GM19438 (cell line): ENCODE results near the gene CEP350.

Experiments used
- ATAC-seq: cut with Tn5 transposase; IDR thresholded peaks from one replicate; pipeline ENCODE4 v1.9.1; 2021; ENCODE audit warnings: low read depth; ENCODE audit not compliant: unreplicated experiment

The CEP350 gene

DNA sequence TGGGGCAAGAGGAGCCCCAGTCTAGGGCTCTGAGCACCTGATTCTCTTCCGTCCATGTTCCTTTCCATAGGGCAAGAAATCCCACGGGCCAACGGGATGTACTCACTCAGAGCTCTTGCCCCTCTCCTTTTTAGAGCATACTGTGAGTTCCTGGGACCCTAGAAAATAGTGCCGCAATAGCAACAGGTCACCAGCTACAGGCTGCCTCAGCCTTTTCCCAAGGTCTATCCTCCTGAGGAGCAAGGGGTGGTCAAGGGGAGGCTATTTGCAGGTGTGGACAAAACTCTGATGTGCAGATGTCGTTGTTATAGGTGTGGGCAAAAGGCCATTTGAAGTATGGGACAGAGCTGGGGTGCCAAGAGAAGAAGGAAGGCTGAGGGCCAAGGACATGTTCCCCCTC, 198.4 kb downstream of the CEP350 start:
- ATAC-seq = no peak

DNA sequence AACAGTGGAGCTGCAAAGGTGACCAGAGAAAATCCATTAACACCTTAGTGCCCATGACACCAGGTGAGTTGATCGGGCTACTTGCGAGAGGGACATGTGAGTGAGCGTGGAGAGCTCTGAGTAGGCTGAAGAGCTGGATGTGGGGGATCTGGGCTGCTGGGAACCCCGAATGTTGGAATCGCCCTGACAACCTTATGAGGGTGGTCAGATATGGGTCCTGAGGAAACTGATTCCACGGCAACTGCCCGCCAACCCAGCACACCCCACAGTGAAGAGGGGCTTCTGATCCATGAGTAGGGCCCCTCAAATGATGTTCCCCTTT, 199.4 kb downstream of the CEP350 start:
- ATAC-seq = no peak

DNA sequence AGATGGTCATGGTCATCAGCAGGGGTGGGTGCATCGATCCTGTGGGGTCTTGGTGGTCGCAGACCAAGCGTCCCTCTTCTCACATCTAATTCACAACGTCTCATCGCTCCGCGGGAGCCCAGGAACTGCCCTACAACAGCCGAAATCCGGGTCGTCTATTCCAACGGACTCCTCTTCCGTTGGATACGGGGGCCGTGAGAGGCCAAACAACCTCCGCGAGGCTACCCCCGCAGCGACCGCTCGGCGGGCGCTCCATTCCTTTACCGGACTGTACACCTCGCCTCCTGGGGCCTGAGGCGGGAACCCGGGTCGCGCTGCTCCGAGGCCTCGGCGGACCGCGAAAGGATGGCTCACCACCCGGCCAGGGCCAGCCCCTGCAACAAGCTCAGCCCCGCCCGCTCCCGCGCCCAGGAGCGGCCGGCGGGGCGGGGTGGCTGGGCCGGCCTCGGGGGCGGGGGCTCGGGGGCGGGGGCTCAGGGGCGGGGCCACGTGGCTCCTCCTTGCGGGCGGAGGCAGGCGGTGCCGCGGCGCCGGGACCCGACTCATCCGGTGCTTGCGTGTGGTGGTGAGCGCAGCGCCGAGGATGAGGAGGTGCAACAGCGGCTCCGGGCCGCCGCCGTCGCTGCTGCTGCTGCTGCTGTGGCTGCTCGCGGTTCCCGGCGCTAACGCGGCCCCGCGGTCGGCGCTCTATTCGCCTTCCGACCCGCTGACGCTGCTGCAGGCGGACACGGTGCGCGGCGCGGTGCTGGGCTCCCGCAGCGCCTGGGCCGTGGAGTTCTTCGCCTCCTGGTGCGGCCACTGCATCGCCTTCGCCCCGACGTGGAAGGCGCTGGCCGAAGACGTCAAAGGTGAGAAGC, 199.9 kb downstream of the CEP350 start, which contains the start of gene QSOX1:
Gene QSOX1, plus strand, starts transcription at position 545 of the 857 bp plus-strand sequence. Its CDS starts 39 bp downstream, at position 584.
- ATAC-seq = peak; percentile 84

DNA sequence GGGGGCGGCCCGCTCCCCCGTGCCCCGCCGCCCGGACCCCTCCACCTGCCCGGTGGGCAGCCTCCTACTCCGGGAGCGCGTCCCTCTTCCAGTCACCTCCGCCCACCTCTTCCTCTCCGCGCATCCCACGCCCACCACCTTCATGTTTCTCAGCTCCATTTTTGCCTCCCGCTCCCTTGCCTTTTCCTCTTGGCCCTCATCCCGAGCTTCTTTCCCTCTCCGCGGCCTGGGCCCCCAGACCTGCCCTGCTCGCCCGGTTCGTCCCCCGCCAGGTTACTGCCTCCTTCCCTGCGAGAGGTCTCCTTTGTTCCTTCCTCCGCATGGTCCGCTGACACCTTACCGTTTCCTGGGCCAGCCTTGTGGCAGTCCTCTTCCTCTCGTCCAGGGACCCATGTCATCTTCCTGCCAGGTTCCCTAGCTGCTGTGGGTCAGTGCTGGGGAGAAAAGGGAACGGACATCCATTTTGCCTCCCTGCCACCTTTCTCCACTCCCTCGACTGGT, 200.6 kb downstream of the CEP350 start:
- ATAC-seq = peak; percentile 8

DNA sequence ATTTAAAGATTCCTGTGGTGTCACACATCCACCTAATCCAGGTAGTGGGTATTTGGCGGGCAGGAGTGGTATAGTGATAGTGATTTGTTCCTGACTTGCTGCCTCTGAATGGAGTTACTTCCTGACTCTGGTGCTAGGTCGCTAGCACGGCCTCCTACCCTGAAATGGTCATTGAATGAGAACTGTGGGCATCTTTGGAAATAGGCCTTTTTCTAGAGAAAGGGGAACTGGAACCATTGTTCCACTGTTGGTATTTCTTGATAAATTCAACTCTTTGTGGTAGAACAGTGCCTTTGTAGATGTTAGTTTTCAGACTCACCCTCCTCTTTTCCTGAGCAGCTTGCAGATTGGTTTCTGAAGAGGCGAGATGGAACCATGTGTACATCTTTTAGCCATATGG, 201.6 kb downstream of the CEP350 start:
- no peak for ATAC-seq

DNA sequence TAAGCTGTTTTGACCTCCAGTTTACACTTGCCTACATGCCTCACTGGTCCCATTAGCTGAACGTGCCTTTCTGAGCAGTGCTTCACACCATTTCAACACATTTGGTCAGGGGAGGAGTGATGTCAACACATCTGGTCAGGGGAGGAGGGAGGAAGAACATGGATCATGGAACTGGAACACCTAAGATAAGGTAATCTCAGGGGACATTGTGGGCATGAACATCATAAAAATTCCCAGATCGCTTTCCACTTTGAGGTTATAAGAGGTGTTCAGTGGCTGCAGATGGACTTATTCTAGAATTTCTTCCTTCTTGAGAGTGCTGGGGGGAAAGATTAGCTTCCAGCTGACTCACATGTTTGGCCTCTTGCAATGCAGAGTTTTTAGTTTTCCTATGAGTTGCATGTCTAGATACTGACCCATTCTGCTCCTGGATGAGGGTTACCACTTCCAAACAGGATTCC, 202.1 kb downstream of the CEP350 start:
- no peak for ATAC-seq

DNA sequence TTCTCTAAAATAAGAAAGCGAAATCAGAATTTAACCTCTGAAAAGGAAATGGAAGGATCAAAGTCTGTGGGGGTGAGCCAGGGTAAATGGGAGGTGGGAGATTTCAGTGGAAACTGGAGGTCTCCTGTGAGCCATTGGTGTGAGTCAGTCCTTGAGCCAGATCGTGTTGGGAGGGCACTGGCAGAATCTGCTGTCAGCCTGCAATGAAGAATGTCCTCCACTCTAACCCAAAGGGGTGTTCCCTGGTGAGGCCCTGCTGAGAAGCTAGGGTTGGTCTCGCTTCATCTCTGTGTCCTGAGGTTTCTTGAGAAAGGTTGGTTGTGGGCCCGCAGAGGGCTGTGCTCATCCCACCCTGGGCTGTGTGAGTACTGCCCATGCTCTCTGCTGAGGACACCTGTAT, 202.5 kb downstream of the CEP350 start:
- no peak for ATAC-seq

DNA sequence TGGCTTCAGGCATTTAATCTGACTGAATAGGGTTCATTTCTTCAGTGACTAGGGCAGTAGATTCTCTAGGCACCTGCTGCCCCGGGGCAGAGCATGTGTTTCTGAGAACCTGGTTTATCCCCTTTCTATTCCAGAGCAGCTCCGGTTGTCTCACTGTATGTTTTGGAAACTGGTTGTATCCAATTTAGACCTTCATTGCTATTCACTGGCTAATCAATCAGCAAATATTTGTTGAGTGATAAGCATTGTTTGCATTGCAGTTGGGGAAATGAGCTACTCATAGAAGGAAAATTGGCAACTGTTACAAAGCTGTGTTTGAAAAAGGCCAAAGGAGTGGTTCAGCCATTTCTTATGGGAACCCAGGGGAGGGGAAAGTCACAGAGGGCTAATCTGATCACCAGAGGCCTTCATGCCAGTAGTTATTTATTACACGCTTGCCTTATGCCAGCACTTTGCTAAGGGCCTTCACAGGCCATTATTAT, 203.0 kb downstream of the CEP350 start:
- ATAC-seq = no peak

DNA sequence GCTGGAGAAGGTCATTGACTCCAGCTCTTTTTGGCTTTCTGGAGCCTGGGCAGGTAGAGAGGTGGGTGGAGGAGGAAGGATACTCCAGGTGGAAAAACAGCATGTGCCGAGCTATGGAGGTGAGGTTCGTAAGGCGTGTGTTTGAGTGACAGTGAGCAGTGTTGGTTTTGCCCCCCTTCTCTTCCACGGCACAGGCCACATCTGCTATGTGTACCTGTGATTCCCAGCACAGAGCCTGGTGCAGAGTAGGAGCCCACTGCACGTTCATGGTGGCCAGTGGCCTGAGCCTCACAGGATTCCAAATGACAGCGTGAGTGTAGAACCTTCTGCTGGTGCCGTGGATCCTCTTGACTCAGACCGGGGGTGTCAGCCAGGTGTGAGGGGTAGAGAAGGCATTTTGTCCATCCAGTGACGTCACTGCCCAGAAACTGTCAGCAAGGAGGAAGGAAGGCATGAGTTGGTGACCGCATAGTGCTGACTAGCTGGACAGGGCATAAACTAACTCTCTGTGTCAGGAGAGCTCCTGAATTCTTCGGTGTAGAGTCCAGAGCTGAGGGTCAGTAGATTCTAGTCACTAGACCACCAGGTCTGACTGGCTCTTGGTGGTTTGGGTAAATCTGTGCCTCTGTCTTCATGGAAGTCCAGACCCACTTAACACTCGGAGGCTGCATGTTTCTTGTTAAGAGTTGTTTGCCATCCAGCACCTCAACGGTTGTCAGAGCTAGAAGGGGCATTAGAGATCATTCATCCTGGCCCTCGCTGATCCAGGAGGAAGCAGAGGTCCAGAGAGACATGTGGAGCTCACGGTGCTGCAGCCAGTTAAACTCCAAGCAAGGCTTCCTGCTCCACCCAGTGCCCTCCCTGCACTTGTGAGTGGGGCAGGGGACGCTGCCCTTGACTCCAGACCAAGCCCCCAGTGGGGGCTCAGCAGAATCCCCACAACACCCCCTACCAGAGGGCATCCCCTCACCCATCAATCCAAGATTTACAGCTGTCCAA, 203.8 kb downstream of the CEP350 start:
- no peak for ATAC-seq

DNA sequence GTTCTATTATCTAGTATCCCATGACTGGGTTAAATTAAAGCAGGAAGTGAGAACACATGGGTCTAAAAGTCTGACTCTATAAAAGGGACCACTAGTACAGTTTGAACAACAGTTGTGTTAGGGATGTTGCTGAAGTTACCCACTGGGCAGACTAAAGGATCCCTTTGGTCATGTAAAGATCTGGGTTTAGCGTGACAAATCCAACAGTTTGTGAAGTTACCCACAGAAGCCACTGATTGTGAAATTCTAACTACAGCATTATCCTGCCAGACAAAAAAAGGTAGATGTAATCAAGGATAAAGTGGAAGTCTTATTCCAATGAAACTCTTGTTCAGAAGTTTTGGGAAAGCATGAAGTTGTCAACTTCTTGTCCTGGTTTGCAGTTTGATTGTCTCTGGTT, 205.7 kb downstream of the CEP350 start:
- ATAC-seq = no peak

DNA sequence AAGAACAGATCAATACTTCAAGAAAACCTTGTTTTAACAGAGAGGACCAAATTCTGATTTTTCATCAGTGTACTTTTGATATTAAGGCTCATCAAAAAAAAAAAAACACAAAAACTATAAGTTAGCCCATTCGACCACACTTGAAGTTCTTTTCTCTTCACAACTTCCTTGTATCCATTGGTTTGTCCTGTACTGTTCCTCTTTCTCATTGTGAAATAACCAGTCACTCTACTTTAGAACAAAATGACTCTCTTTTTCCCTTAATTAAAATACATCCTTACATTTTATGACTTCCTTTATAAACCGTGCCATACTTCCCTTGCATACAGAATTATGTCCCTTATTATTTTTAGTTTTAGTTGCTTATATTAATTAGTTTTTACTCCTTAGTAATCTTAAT, 208.4 kb downstream of the CEP350 start:
- ATAC-seq = no peak
